ENCODE measurements around the gene PLSCR5.

- no peak for TF ChIP-seq CTCF (IDR thresholded peaks at IDR 0.05)
- no peak for TF ChIP-seq SIN3A (IDR thresholded peaks at IDR 0.05; ENCODE audit: borderline replicate concordance, insufficient read depth, low read depth, low read length)
These were observed 54.2 kb downstream of the PLSCR5 start for GRCh38 chr3:146550743-146551510.

Measured in Panc1 (cell line).